GM19463 (cell line): ENCODE data around the gene MSLN.
"Not testable (repeated sequence)": the region's sequence is repeated elsewhere in the genome, so short reads cannot be mapped to it uniquely, and the experiment has no call there.

ENCODE experiments used
- ATAC-seq: cut with Tn5 transposase; IDR thresholded peaks from one replicate; pipeline ENCODE4 v1.9.1; 2021; ENCODE audit warnings: mild to moderate bottlenecking, moderate library complexity; ENCODE audit not compliant: unreplicated experiment

MSLN gene

GRCh38 chr16:760545-761343 lies at the start of gene MSLN:
Gene MSLN (plus strand): TSS chr16:760734. CDS start chr16:762681, 1,947 bp downstream.
- ATAC-seq: no peak

GRCh38 chr16:711084-711483 lies 49.5 kb upstream of the MSLN start:
- ATAC-seq: no peak

DNA sequence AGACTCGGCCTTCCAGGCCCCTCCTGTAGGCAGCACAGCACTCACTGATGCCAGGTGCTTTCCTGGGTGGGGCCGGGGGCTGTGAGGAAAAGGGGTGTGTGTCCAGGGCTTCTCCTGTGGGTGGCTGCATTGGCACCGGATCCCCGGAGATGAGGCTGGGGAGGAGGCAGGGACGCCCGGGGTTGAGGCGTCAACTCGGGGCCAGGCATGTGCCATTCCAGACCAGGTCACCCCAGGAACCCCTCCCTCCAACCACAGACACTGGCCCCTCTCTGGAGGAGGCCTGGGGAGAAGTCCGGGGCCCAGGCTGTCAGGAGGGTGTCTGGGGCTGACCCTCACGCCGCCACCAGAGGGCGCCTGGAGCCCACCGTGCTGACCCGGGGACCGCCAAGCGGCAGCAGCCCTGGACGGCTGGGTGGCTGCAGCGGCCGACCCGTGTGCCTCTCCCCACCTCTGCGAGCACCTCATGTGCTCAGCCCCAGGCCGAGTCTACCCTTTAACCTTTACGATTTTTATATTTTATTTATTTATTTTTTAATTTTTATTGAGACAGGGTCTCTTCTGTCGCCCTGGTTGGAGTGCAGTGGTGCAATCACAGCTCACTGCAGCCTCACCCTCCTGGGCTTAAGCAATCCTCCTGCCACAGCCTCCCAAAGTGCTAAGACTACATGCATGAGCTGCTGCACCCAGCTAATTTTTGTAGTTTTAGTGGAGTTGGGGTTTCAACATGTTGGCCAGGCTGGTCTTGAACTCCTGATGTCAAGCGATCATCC lies 48.8 kb upstream of the MSLN start:
- ATAC-seq: no peak

DNA sequence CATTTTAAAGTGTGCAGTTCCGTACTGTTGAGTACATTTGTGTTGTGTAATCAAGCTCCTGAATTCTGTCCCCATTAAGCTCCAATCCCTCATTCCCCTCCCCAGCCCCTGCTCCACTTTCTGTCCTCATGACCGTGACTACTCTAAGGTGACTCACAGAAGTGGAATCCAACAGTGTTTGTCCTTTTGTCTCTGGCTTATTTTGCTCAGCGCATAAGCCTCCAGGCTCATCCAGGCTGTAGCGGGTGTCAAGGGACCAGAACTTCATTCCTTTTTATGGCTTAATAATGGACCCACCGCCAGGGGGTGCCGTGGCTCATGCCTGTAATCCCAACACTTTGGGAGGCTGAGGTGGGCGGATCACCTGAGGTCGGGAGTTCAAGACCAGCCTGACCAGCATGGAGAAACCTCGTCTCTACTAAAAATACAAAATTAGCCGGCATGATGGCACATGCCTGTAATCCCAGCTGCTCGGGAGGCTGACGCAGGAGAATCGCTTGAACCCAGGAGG lies 47.7 kb upstream of the MSLN start:
- ATAC-seq: not testable (repeated sequence)

DNA sequence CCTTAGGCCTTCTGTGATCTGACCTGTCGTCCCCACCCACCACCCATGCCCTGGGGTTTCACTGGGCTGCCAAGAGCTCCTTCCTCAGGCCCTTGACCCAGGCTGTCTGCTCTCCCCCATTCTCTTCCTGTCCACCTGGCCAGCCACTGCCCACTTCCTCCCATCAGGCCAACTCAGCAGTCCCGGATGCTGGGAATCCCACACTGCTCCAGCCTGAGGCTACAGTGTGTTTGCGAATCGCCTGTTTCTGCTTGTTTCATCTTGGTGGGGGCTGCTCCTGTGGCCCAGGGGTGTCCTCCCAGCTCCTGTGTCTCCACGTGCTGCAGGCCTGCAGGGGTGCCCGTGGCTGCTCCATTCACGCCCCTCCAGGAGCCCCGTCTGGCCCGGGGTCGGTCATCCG lies 46.5 kb upstream of the MSLN start:
- no peak for ATAC-seq

DNA sequence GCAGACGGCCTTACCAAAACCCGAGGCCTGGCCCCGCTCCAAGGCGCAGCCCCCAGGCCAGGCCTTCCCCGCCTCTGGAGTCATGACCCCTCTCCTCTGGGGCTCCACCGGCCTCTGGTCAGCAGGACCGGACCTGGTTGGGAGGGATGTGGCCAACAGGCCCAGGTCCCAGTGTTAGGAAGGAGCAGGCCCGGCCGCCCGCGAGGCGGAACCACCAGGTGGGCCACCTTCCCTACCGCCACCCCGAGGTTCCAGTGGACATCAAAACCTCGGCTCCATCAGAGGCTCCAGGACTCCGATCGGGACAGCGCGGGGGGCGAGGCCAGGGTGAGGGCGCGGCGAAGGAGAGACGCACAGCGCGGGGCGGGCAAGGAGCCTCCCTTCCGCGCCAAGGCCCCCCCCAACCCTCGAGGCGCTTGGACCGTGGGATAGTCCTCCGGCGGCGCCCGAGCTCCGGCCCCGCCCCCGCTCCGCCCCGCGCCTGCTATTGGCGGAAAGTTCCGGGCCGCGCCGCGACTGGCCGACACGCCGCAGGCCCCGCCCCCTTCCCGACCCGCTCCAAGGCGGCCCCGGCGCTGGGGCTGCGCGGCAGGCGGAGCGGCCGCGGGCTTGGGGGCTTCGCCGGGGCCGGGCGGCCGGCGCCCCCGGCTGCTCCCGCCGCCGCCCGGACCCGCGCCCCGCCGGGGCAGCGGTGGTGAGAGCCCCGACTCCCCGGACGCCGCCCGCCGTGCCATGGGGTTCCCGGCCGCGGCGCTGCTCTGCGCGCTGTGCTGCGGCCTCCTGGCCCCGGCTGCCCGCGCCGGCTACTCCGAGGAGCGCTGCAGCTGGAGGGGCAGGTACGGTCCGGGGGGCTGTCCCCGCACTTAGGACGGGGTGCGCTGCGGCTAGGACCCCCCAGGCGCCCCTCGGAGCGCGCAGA lies 45.7 kb upstream of the MSLN start, which contains the start of gene METRN:
Gene METRN, plus strand, starts transcription at position 561 of the 919 bp plus-strand sequence. Its CDS starts 172 bp downstream, at position 733.
- peak; percentile 76 for ATAC-seq

DNA sequence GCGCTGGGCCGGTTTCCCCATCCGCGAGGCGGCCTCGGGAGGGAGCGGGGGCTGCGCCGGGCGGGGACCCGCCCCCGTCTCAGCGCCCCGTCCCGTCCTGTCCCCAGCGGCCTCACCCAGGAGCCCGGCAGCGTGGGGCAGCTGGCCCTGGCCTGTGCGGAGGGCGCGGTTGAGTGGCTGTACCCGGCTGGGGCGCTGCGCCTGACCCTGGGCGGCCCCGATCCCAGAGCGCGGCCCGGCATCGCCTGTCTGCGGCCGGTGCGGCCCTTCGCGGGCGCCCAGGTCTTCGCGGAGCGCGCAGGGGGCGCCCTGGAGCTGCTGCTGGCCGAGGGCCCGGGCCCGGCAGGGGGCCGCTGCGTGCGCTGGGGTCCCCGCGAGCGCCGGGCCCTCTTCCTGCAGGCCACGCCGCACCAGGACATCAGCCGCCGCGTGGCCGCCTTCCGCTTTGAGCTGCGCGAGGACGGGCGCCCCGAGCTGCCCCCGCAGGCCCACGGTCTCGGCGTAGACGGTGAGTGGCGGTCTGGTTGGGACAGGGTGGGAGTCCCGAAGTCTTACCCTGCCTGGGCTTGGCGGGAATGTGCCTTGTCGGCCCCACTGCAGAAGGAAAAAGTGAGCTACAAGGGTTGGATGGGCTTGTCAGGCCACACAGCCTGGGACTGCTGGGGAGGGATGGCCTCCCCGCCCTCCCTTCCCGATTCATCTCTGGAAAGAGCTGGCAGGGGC lies 44.9 kb upstream of the MSLN start:
- ATAC-seq: no peak

GRCh38 chr16:716200-716568 lies 44.4 kb upstream of the MSLN start:
- no peak for ATAC-seq

- no peak for ATAC-seq
Observed at GRCh38 chr16:716768-717325, 43.7 kb upstream of the MSLN start.

GRCh38 chr16:717450-718245 lies 42.9 kb upstream of the MSLN start:
- no peak for ATAC-seq

GRCh38 chr16:718389-718788 lies 42.1 kb upstream of the MSLN start:
- no peak for ATAC-seq

DNA sequence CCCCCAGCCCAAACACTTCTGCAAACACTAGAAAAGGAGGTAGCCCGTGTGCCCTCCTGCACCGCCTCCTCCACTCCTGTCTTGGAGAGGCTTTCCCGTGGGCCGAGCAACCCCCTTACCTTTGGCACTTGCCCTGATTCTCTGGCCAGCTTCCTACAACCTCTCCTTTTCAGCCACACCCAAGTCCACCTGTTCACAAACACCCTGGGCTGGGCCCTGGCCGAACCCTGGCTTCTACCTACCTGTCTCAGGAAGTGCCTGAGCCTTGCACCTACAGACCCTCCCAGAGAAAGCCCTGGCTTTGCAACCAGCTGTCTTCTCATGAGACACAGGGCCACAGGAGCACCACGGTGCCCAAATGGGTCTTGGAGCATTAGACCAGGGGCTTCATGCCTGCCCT lies 41.6 kb upstream of the MSLN start:
- ATAC-seq: no peak

- no peak for ATAC-seq
Observed at GRCh38 chr16:719815-720446, 40.6 kb upstream of the MSLN start.

GRCh38 chr16:720447-720989 lies 40.0 kb upstream of the MSLN start:
- peak; percentile 22 for ATAC-seq

DNA sequence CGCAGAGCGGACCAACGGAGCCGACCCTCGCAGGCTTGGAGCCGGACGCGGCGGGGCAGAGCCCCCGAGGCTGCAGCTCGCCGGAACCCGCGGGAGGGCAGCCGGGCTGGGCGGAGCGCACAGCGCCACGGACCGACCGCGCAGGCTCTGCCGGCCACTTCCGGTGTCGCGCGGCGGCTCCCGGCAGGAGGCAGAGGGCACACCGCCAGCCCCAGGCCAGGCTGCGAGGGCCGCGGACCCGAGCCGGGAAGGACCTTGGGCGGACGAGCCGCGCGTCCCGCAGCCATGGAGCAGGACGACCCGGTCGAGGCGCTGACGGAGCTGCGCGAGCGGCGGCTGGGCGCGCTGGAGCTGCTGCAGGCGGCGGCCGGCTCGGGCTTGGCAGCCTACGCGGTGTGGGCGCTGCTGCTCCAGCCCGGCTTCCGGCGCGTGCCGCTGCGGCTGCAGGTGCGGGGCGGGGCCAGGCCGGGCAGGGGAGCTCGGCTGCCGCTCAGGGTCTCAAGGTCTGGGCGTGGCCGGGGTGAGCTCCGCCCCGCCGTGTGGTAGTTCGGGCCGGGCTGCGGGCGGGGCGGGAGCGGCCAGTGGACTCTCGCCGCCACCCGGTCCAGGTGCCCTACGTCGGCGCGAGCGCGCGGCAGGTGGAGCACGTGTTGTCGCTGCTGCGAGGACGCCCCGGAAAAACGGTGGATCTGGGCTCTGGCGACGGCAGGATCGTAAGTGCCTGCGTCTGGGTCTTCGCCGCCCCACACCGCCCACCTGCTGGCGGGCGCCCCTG lies 39.4 kb upstream of the MSLN start, which contains the start of gene ANTKMT:
Gene ANTKMT, plus strand, starts transcription at position 157 of the 775 bp plus-strand sequence. Its CDS starts 129 bp downstream, at position 286.
- peak; percentile 78 for ATAC-seq

DNA sequence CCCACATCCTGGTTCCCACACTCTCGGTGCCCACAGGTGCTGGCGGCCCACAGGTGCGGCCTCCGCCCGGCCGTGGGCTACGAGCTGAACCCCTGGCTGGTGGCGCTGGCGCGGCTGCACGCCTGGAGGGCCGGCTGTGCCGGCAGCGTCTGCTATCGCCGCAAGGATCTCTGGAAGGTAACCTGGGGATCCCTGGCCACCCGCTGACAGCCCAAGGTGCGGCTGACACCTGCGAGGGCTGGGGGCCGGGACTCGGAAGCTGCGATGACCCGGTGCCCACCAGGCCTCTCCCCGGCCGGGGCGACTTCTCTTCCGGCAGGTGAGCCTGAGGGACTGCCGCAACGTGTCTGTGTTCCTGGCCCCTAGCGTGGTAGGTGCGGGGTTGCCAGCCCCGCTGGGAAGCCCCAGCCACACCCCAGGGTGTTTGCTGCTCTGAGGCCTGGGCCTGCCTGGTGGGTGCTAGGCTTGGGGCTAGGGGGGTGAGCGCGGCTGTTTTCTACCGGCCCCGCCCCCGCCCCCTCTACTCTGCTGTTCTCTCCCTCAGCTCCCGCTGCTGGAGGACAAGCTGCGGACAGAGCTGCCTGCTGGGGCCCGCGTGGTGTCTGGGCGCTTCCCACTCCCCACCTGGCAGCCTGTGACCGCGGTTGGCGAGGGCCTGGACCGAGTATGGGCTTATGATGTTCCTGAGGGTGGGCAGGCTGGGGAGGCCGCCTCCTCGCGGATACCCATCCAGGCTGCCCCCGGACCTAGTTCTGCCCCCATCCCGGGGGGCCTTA lies 38.6 kb upstream of the MSLN start:
- no peak for ATAC-seq
